ENCODE data around the gene HNRNPH2. TPM values are rescaled to one million over a fixed set of nuclear protein-coding genes. Genes with fewer than 3 reads are reported as not detected.

HNRNPH2 gene
- total and polyA plus RNA-seq, 10 of the 15 experiments (the other 5 are each of a cell fraction or from before 2014, with no cell fraction given) = 34.5 to 102 (median 61.4) TPM

GRCh38 chrX:101385795-101386541, 22.1 kb upstream of the HNRNPH2 start, which contains the start of gene BTK (continued):
- TF ChIP-seq BRCA1 (IDR thresholded peaks at IDR 0.05; ENCODE audit: low read depth, low read length) (no peak), TAF1 (IDR thresholded peaks at IDR 0.05; ENCODE audit: borderline replicate concordance, low read depth, low read length) (peak; percentile 61), JUND (IDR thresholded peaks at IDR 0.05; ENCODE audit: low read depth, low read length) (no peak), TCF7 (IDR thresholded peaks at IDR 0.05; ENCODE audit: borderline replicate concordance) (no peak), POLR2AphosphoS2 (IDR thresholded peaks at IDR 0.05; ENCODE audit: low read depth, low read length) (no peak), CREB1 (IDR thresholded peaks at IDR 0.05; ENCODE audit: low read depth) (0 out of 2 replicates have a peak, but pooled peaks have one; percentile 34), SIN3A (IDR thresholded peaks at IDR 0.05; ENCODE audit: low read depth, low read length) (no peak), MLLT1 (IDR thresholded peaks at IDR 0.05) (0 out of 2 replicates have a peak, but pooled peaks have one; percentile 28), BACH1 (IDR thresholded peaks at IDR 0.05; ENCODE audit: borderline replicate concordance) (no peak), NR2C1 (IDR thresholded peaks at IDR 0.05) (no peak), NR2F1 (conservative IDR thresholded peaks at IDR 0.05) (no peak), ATF7 (IDR thresholded peaks at IDR 0.05; ENCODE audit: low read depth) (0 out of 2 replicates have a peak, but pooled peaks have one; percentile 19), MYC (IDR thresholded peaks at IDR 0.05; ENCODE audit: insufficient read depth, insufficient read length, insufficient replicate concordance, low read length, severe bottlenecking) (no peak), SREBF2 (IDR thresholded peaks at IDR 0.05; ENCODE audit: low read length) (no peak), GATAD2B (conservative IDR thresholded peaks at IDR 0.05; ENCODE audit: low read depth) (no peak), SMAD1 (IDR thresholded peaks at IDR 0.05; ENCODE audit: low read depth, partially characterized antibody) (no peak), RUNX3 (IDR thresholded peaks at IDR 0.05; ENCODE audit: low read length) (peak; percentile 61), ZBED1 (IDR thresholded peaks at IDR 0.05; ENCODE audit: borderline replicate concordance) (no peak; the same call in 1 of the 2 replicates), KAT2A (conservative IDR thresholded peaks at IDR 0.05; ENCODE audit: control insufficient read depth, low read depth, low read length) (no peak), CTCF (IDR thresholded peaks at IDR 0.05 in 2 of 3, conservative IDR thresholded peaks at IDR 0.05 in 1 of 3; ENCODE audit: control insufficient read depth in 2 of 3, extremely low read depth in 1 of 3, insufficient read depth in 1 of 3, low read depth in 3 of 3, low read length in 3 of 3) (no peak), CEBPZ (IDR thresholded peaks at IDR 0.05; ENCODE audit: low read depth, low read length) (no peak), NR2C2 (IDR thresholded peaks at IDR 0.05; ENCODE audit: borderline replicate concordance, control insufficient read depth, insufficient read length, low read depth) (no peak), E2F4 (IDR thresholded peaks at IDR 0.05; ENCODE audit: low read depth, low read length) (no peak), CBX5 (IDR thresholded peaks at IDR 0.05; ENCODE audit: low read depth) (no peak)
